ENCODE results near the gene MLN. TPM values are rescaled to one million over a fixed set of nuclear protein-coding genes. Genes with fewer than 3 reads are reported as not detected.

The MLN gene
- total and polyA plus RNA-seq, 10 donors: not detected

- no peaks in the 10 kb centered on the region for H3K27me3 ChIP-seq (replicated peaks in 1 of 7)
- intact Hi-C loops (cut with DNase I; ENCODE audit: low total_unique reads): no loop called here
- peak overlapping the region; percentile 90 to 100 (median 99) for H3K27ac ChIP-seq
- peak; percentile 94 for DNase-seq
- peaks cover 3 to 41% (median 17%) of the 10 kb centered on the region in 6 donors for H3K36me3 ChIP-seq
- peak overlapping the region; percentile 65 to 98 (median 92) for H3K4me3 ChIP-seq
- 0 to 1% (median 0%) methylated on average over 15 to 53 of the region's 53 CpGs for WGBS, 5 donors
- no peaks in the 10 kb centered on the region for H3K9me3 ChIP-seq
- peaks cover 39 to 57% (median 47%) of the 10 kb centered on the region in 6 donors for H3K4me1 ChIP-seq
- peak in 1 of 11 experiments; percentile 5 for TF ChIP-seq CTCF (IDR thresholded peaks at IDR 0.05 in 8 of 11, conservative IDR thresholded peaks at IDR 0.05 in 3 of 11)
- peak; percentile 87 to 94 (median 87) for TF ChIP-seq POLR2AphosphoS5 (IDR thresholded peaks at IDR 0.05)
- no peak for TF ChIP-seq POLR2A (IDR thresholded peaks at IDR 0.05)
Observed at GRCh38 chr6:33787954-33788693, 15.7 kb downstream of the MLN start.

GRCh38 chr6:33787346-33787953, 16.4 kb downstream of the MLN start:
- WGBS, 5 donors: 34 to 69% (median 55%) methylated on average over 7 of the region's 7 CpGs
- Histone ChIP-seq H3K27me3 (replicated peaks in 1 of 7) (no peaks in the 10 kb centered on the region), H3K27ac (peak overlapping the region; percentile 90 to 100 (median 99)), H3K4me1 (peaks cover 39 to 57% (median 47%) of the 10 kb centered on the region in 6 donors), H3K36me3 (peaks cover 3 to 48% (median 23%) of the 10 kb centered on the region in 6 donors), H3K9me3 (no peaks in the 10 kb centered on the region), H3K4me3 (peak overlapping the region; percentile 65 to 98 (median 92))
- DNase-seq: no peak
- intact Hi-C loops (cut with DNase I; ENCODE audit: low total_unique reads): no loop called here
- TF ChIP-seq CTCF (IDR thresholded peaks at IDR 0.05 in 8 of 11, conservative IDR thresholded peaks at IDR 0.05 in 3 of 11): no peak
- TF ChIP-seq POLR2AphosphoS5 (IDR thresholded peaks at IDR 0.05): no peak
- TF ChIP-seq POLR2A (IDR thresholded peaks at IDR 0.05): no peak

GRCh38 chr6:33786736-33787135, 17.1 kb downstream of the MLN start:
- 77 to 93% (median 85%) methylated on average over 3 of the region's 3 CpGs for WGBS, 5 donors
- Histone ChIP-seq H3K9me3 (no peaks in the 10 kb centered on the region), H3K4me3 (peak overlapping the region in 3 of 8 donors; percentile 86 to 95 (median 95)), H3K27ac (peak overlapping the region; percentile 90 to 100 (median 99)), H3K4me1 (peaks cover 39 to 59% (median 48%) of the 10 kb centered on the region in 6 donors), H3K36me3 (peaks cover 3 to 55% (median 30%) of the 10 kb centered on the region in 6 donors), H3K27me3 (replicated peaks in 1 of 7) (no peaks in the 10 kb centered on the region)
- TF ChIP-seq CTCF (IDR thresholded peaks at IDR 0.05 in 8 of 11, conservative IDR thresholded peaks at IDR 0.05 in 3 of 11) (no peak), POLR2AphosphoS5 (IDR thresholded peaks at IDR 0.05) (no peak), POLR2A (IDR thresholded peaks at IDR 0.05) (no peak)
- intact Hi-C loops (cut with DNase I; ENCODE audit: low total_unique reads): no loop called here
- DNase-seq: no peak

GRCh38 chr6:33785778-33786177, 18.0 kb downstream of the MLN start:
- no peaks in the 10 kb centered on the region for H3K27me3 ChIP-seq (replicated peaks in 1 of 7)
- no peak for DNase-seq
- peaks cover 3 to 64% (median 40%) of the 10 kb centered on the region in 6 donors for H3K36me3 ChIP-seq
- H3K4me3 ChIP-seq: peak overlapping the region in 1 of 8 donors; percentile 95
- WGBS, 5 donors: 59 to 68% (median 64%) methylated on average over 3 of the region's 3 CpGs
- H3K27ac ChIP-seq: peak overlapping the region in 5 of 8 donors; percentile 97 to 100 (median 99)
- no peaks in the 10 kb centered on the region for H3K9me3 ChIP-seq
- TF ChIP-seq POLR2A (IDR thresholded peaks at IDR 0.05) (no peak), POLR2AphosphoS5 (IDR thresholded peaks at IDR 0.05) (no peak), CTCF (IDR thresholded peaks at IDR 0.05 in 8 of 11, conservative IDR thresholded peaks at IDR 0.05 in 3 of 11) (no peak)
- peaks cover 39 to 69% (median 50%) of the 10 kb centered on the region in 6 donors for H3K4me1 ChIP-seq
- intact Hi-C loops (cut with DNase I; ENCODE audit: low total_unique reads): no loop called here
